ENCODE data around the gene MYRF.
A peak's percentile ranks its signal among the peaks of the same experiment; 100 is the strongest.

Gene MYRF

DNA sequence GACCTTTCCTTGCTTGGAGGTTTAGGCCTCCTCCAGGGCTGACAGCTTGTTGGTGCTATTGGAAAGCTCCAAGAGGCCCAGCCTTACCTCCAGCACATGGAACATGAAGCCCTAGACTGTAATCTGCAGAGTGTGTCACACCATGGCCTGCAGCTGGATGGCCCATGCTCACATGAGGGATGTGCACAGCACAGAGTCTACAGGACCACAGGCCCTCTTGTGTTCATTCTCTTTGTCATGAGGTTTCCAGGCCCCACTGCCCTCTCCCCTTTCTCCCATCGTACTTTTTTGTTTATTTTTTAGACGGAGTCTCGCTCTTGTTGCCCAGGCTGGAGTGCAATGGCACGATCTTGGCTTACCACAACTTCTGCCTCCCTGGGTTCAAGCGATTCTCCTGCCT lies 54.3 kb downstream of the MYRF start:
- no peak overlapping the region for H3K27ac ChIP-seq
- TF ChIP-seq ZFX (IDR thresholded peaks at IDR 0.05; ENCODE audit: borderline replicate concordance), result no peak
- TF ChIP-seq, protein P1, sequence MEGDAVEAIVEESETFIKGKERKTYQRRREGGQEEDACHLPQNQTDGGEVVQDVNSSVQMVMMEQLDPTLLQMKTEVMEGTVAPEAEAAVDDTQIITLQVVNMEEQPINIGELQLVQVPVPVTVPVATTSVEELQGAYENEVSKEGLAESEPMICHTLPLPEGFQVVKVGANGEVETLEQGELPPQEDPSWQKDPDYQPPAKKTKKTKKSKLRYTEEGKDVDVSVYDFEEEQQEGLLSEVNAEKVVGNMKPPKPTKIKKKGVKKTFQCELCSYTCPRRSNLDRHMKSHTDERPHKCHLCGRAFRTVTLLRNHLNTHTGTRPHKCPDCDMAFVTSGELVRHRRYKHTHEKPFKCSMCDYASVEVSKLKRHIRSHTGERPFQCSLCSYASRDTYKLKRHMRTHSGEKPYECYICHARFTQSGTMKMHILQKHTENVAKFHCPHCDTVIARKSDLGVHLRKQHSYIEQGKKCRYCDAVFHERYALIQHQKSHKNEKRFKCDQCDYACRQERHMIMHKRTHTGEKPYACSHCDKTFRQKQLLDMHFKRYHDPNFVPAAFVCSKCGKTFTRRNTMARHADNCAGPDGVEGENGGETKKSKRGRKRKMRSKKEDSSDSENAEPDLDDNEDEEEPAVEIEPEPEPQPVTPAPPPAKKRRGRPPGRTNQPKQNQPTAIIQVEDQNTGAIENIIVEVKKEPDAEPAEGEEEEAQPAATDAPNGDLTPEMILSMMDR (IDR thresholded peaks at IDR 0.05), result no peak

DNA sequence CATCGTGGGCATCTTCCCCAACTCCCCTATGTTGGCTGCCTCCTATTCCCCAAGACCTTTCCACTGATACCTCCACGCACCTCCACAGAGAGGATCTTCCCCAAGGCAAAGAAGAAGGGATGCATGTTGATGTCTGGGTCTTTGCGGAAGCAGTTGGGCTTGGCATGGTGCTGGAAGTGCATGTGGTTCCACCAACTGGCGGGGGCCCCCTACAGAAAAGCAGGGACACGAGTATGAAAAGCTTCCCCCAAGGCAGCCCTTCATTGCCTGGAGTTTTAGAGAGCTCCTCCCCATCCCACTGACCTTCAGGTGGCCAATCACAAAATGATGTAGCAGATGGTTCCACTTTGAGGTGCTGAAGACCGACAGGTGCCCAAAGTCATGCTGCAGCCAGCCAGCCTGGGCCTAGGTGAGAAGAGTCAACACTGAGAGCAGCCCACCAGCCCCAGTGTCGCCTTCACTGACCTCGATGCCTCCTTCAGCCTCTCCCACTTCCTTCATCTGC lies 58.3 kb downstream of the MYRF start:
- TF ChIP-seq, protein P1 (IDR thresholded peaks at IDR 0.05), result no peak
- no peak for TF ChIP-seq ZFX (IDR thresholded peaks at IDR 0.05; ENCODE audit: borderline replicate concordance)
- no peak overlapping the region for H3K27ac ChIP-seq

DNA sequence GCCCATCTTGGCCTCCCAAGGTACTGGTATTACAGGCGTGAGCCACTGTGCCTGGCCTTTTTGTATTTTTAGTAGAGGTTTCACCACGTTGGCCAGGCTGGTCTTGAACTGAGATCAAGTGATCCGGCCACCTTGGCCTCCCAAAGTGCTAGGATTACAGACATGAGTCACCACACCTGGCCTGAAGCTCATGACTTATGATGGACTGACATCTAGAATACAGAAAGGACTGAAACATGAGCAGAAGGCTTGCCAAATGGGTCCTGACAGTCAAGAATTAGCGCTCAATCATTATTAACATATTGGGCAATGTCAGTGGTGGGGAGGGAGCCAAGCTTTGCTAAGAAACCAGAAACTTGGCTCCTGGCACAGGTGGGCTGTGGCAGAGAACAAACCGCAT lies 59.4 kb downstream of the MYRF start:
- H3K27ac ChIP-seq, result no peak overlapping the region

DNA sequence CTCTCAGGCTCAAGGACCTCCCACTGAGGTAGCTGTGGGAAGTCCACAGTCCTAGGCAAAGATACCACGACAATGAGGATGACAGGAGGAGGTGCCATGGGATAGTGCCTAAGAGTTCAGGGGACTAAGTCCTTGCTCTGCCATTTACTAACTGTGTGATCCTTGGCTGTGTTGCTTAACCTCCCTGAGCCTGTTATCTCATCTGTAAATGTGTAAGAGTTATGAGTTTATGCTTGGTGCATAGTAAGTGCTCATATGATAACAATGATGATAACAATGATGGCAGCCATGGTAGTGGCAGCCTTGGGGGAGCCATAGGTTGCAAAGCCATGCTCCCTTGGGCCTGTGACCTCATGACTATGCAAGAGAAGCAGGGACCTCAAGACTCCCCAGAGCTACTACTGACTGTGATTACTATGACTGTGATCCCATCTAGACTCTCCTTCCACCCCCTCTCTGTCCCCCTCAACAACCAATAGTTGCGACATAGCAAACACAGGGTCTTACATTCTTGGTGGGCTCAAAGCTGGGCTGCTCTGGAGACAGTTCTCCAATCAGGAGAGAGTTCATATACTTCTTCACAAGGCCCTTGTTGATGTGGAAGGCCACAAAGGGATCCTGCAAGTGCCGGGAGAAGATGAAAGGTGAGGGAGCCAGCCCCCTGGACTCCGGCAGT lies 60.4 kb downstream of the MYRF start:
- TF ChIP-seq, protein P1 (IDR thresholded peaks at IDR 0.05), result no peak
- no peak for TF ChIP-seq ZFX (IDR thresholded peaks at IDR 0.05; ENCODE audit: borderline replicate concordance)
- peak overlapping the region; percentile 99 for H3K27ac ChIP-seq

More for the DNA sequence above, 59.4 kb downstream of the MYRF start:
- TF ChIP-seq, protein P1 (IDR thresholded peaks at IDR 0.05), result no peak
- TF ChIP-seq ZFX (IDR thresholded peaks at IDR 0.05; ENCODE audit: borderline replicate concordance), result no peak

DNA sequence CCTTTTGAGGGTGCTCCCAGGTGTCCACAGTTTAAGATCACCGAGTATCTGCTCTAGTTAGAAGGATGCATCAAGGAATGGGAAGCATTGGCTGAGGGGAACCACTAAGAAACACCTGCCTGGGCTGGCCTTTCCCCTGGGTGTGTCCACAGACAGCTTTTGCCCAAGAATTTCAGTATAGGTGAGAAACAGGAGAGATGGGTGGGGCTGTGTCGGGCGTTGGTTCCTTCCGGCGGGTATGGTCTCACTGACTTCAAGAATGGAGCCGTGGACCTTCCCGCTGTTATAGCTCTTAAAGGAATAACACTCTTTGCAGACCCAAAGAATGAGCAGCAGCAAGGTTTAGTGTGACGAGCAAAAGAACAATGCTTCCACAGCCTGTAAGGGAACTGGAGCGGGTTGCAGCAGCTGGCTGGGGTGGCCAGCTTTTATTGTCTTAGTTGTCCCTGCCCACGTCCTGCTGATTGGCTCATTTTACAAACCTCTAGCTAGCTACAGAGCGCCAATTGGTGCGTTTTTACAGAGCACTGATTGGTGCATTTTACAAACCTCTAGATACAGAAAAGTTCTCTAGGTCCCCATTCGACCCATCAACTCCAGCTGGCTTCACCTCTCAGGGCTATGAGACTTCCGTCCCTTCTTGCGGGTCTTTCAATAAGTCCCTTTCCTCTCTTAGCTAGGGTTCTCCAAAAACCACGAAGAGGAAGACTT lies 62.0 kb downstream of the MYRF start:
- H3K27ac ChIP-seq, result peak overlapping the region; percentile 99
- TF ChIP-seq, protein P1 (IDR thresholded peaks at IDR 0.05), result no peak
- TF ChIP-seq ZFX (IDR thresholded peaks at IDR 0.05; ENCODE audit: borderline replicate concordance), result no peak

DNA sequence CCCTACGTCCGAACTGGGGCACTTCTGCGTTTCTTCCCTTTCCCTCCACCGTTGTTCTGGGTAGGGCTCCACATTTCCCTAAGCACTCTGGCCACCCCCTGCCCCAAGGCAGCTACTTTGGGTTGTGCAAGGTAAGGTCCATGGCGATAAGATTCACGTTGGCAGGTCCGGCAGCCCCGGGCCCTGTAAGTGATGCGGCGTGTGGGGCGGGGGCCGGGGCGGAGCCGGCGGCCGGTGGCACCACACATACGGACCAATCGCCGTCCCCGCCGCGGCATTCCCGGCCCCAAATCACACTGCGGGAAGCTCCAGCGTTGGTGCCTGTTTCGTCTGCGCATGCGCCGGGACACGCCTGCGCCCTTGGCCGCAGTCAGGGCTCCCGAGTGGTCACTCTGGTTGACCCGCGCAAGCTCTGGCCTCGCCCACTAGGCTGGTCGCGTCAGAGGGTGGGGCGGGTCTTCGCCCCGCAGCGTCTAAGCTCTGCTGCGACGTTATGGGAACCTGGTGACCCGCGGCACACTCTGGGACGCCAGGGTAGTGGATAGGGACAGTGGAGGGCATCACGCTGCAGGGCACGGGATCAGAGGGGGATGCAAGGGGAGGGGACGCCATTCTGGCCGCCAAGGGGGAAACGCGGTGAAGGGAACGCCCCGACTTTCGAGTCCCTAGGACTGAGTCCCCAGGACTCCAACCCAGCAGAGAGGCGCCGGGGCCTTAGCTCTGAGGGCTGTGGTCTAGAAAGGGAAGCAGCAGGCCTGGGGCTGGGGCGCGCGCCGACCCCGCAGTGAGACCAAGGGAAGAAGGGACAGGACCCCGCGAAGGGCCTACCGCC lies 62.7 kb downstream of the MYRF start:
- TF ChIP-seq ZFX (IDR thresholded peaks at IDR 0.05; ENCODE audit: borderline replicate concordance), result no peak
- peak overlapping the region; percentile 99 for H3K27ac ChIP-seq

All from 22Rv1 (cell line).